ENCODE measurements around the gene GLI2. TPM values are rescaled to one million over a fixed set of nuclear protein-coding genes. Genes with fewer than 3 reads are reported as not detected.

GLI2 gene
- total and polyA plus RNA-seq, 2 experiments from 2014 or later: 53.6 to 57.0 TPM

GRCh38 chr2:120769076-120769786 lies 33.6 kb downstream of the GLI2 start:
- Histone ChIP-seq H3K27me3 (ENCODE audit: insufficient read depth) (no peaks in the 10 kb centered on the region), H3F3A (replicated peaks; ENCODE audit: low read depth) (peaks cover 13% of the 10 kb centered on the region; the same call in 1 of the 2 replicates), H3K27ac (ENCODE audit: low read depth) (peak overlapping the region; percentile 72; the same call in 1 of the 2 replicates), H3K36me3 (ENCODE audit: insufficient read depth) (no peaks in the 10 kb centered on the region), H3K4me3 (no peak overlapping the region), H3K79me2 (replicated peaks; ENCODE audit: insufficient read depth) (peaks cover 98% of the 10 kb centered on the region), H3K4me2 (no peak overlapping the region), H3K9me2 (ENCODE audit: insufficient read depth) (no peaks in the 10 kb centered on the region), H4K20me1 (replicated peaks; ENCODE audit: insufficient read depth) (peaks cover 71% of the 10 kb centered on the region), H3K4me1 (ENCODE audit: insufficient read depth) (peaks cover 64% of the 10 kb centered on the region), H2AFZ (no peak overlapping the region)
- Mint-ChIP-seq H3K36me3 (ENCODE audit: low read depth) (no peaks in the 10 kb centered on the region), H3K4me1 (peaks cover 88% of the 10 kb centered on the region), H3K27ac (no peak overlapping the region), H3K9me3 (no peaks in the 10 kb centered on the region), H3K27me3 (ENCODE audit: insufficient read depth, low read depth, poor library complexity) (peaks cover 18% of the 10 kb centered on the region), H3K4me3 (no peak overlapping the region)
- DNase-seq (ENCODE audit: low spot score) (no peak), ATAC-seq (no peak)
- TF ChIP-seq EZH2 (IDR thresholded peaks at IDR 0.05; ENCODE audit: low read depth, unreplicated experiment) (no peak), CREB1 (CRISPR knock-in tag; IDR thresholded peaks at IDR 0.05; ENCODE audit: low read depth) (no peak), EZH2phosphoT487 (IDR thresholded peaks at IDR 0.05; ENCODE audit: unreplicated experiment) (no peak), ZNF114 (CRISPR knock-in tag; IDR thresholded peaks at IDR 0.05) (no peak), STAT1 (IDR thresholded peaks at IDR 0.05; ENCODE audit: unreplicated experiment) (no peak), NANOG (IDR thresholded peaks at IDR 0.05; ENCODE audit: borderline replicate concordance) (no peak), JUNB (IDR thresholded peaks at IDR 0.05; ENCODE audit: unreplicated experiment) (no peak), ZNF331 (CRISPR knock-in tag; IDR thresholded peaks at IDR 0.05; ENCODE audit: low read depth) (no peak), REST (IDR thresholded peaks at IDR 0.05; ENCODE audit: unreplicated experiment) (no peak), ZNF462 (CRISPR knock-in tag; IDR thresholded peaks at IDR 0.05) (no peak), CTCF (conservative IDR thresholded peaks at IDR 0.05; ENCODE audit: low read depth in 2 of 2) (no peak), ETS1 (IDR thresholded peaks at IDR 0.05) (no peak), POLR2AphosphoS5 (IDR thresholded peaks at IDR 0.05; ENCODE audit: low read depth) (no peak)
